Endothelial cell of umbilical vein (primary cell): ENCODE results near the gene GALNT14. TPM values are rescaled to one million over a fixed set of nuclear protein-coding genes. Genes with fewer than 3 reads are reported as not detected.

Experiments
- BruUV-seq: library from RNA; stranded (reverse); fragments of 400-500 nt; replicated peaks from 2 replicates; lab custom pipeline; 2021; lab: Mats Ljungman, UMichigan
- CTCF ChIA-PET: fragments of 300-600, 350-600 bp; sonication (Branson Sonifier 250); formaldehyde crosslinking; loops from one replicate; lab custom pipeline; 2021; ENCODE audit warnings: antibody characterized with exemption, inconsistent platforms; lab: Charles Lee
- POLR2A ChIA-PET: fragments of 300-600, 350-600 bp; sonication (Branson Sonifier 250); formaldehyde crosslinking; loops from one replicate; lab custom pipeline; 2021; ENCODE audit warnings: antibody characterized with exemption, inconsistent platforms; lab: Charles Lee
- DNase-seq: peaks from one replicate; pipeline ENCODE4 v3.0.0-alpha.2; 2011; ENCODE audit warnings: low read depth, low spot score
- FAIRE-seq: peaks from 2 replicates; lab custom pipeline; 2011; peaks lifted over from hg19 to GRCh38; lab: Jason Lieb, UNC
- H2AFZ ChIP-seq: 2 replicates; pipeline ENCODE4 v1.6.0; 2012; ENCODE audit warnings: low read depth, low read length, control low read depth, inconsistent platforms
- H3K27ac ChIP-seq: 2 replicates; pipeline ENCODE4 v1.5.1; 2011; ENCODE audit warnings: low read depth, mild to moderate bottlenecking, control low read depth, low read length, moderate library complexity; ENCODE audit not compliant: insufficient read depth
- H3K27me3 ChIP-seq, 2 experiments: 2 replicates each; pipeline versions ENCODE4 v1.6.0 to v1.6.1; 2011; ENCODE audit warnings: low read length in 2 of 2, mixed read lengths in 1 of 2; ENCODE audit not compliant: control insufficient read depth in 2 of 2, insufficient read depth in 2 of 2
- H3K36me3 ChIP-seq, 2 experiments: 2 replicates in 1 of 2; 3 replicates in 1 of 2; pipeline ENCODE4 v1.5.1; 2011; ENCODE audit warnings: low read length in 2 of 2, mild to moderate bottlenecking in 1 of 2, moderate library complexity in 1 of 2; ENCODE audit not compliant: control insufficient read depth in 2 of 2, insufficient read depth in 2 of 2; ENCODE audit errors: extremely low read depth in 1 of 2
- H3K4me1 ChIP-seq: 3 replicates; pipeline ENCODE4 v1.5.1; 2011; ENCODE audit warnings: mild to moderate bottlenecking, low read length; ENCODE audit not compliant: control insufficient read depth, insufficient read depth; ENCODE audit errors: extremely low read depth
- H3K4me2 ChIP-seq: 2 replicates; pipeline ENCODE4 v1.6.1; 2011; ENCODE audit warnings: low read length, control low read depth, mixed read lengths; ENCODE audit not compliant: insufficient read depth
- H3K4me3 ChIP-seq, 3 experiments: fragments of 200-600 bp in 1 of 3; sonication (generic), shearing (Covaris generic) in 1 of 3; replicated peaks in 1 of 3; 2 replicates each; pipeline ENCODE4 v1.5.1; 2011 to 2016; ENCODE audit warnings: control low read depth in 3 of 3, low read length in 3 of 3, mild to moderate bottlenecking in 2 of 3, inconsistent platforms in 1 of 3, low read depth in 1 of 3, moderate library complexity in 1 of 3; ENCODE audit not compliant: insufficient read depth in 1 of 3
- H3K79me2 ChIP-seq: 2 replicates; pipeline ENCODE4 v1.6.0; 2012; ENCODE audit warnings: low read length, inconsistent platforms; ENCODE audit not compliant: control insufficient read depth, insufficient read depth
- H3K9ac ChIP-seq: replicated peaks from 2 replicates; pipeline ENCODE3; 2011; ENCODE audit warnings: low read length, control low read depth; ENCODE audit not compliant: insufficient read depth; ENCODE audit errors: extremely low read depth
- H3K9me1 ChIP-seq: replicated peaks from 3 replicates; pipeline ENCODE4 v1.6.0; 2011; ENCODE audit warnings: mild to moderate bottlenecking, low read length; ENCODE audit not compliant: control insufficient read depth, insufficient read depth; ENCODE audit errors: extremely low read depth
- H3K9me3 ChIP-seq: replicated peaks from 2 replicates; pipeline ENCODE4 v1.5.1; 2012; ENCODE audit warnings: low read length, inconsistent platforms; ENCODE audit not compliant: control insufficient read depth, insufficient read depth
- H4K20me1 ChIP-seq: replicated peaks from 2 replicates; pipeline ENCODE3; 2011; ENCODE audit warnings: mild to moderate bottlenecking, low read length; ENCODE audit not compliant: control insufficient read depth, insufficient read depth; ENCODE audit errors: extremely low read depth
- EZH2 ChIP-seq: IDR thresholded peaks from 2 replicates; pipeline ENCODE4 v1.6.1; 2012; ENCODE audit warnings: borderline replicate concordance, low read depth, mild to moderate bottlenecking, moderate library complexity, low read length, inconsistent platforms; ENCODE audit not compliant: severe bottlenecking
- FOS ChIP-seq: IDR thresholded peaks from 2 replicates; pipeline ENCODE4 v1.6.1; 2011; ENCODE audit warnings: mild to moderate bottlenecking, low read length, moderate library complexity, borderline replicate concordance; ENCODE audit not compliant: insufficient read depth
- GATA2 ChIP-seq: IDR thresholded peaks from 2 replicates; pipeline ENCODE4 v1.7.0; 2011; ENCODE audit warnings: low read depth, mild to moderate bottlenecking, moderate library complexity, mixed read lengths, low read length; ENCODE audit not compliant: insufficient read length, insufficient read depth
- JUN ChIP-seq: IDR thresholded peaks from 2 replicates; pipeline ENCODE4 v1.6.1; 2011; ENCODE audit warnings: borderline replicate concordance, low read depth; ENCODE audit not compliant: insufficient read length, insufficient read depth
- MYC ChIP-seq: IDR thresholded peaks from one replicate; pipeline ENCODE4 v1.6.1; 2011; ENCODE audit warnings: mild to moderate bottlenecking, low read depth, low read length
- POLR2A ChIP-seq: IDR thresholded peaks from 2 replicates; pipeline ENCODE4 v1.6.1; 2012; ENCODE audit warnings: low read depth, mild to moderate bottlenecking, control low read depth, low read length
- POLR2AphosphoS5 ChIP-seq: IDR thresholded peaks from 2 replicates; pipeline ENCODE4 v1.6.1; 2012; ENCODE audit warnings: low read depth, mild to moderate bottlenecking, control low read depth, low read length, moderate library complexity; ENCODE audit not compliant: insufficient read depth
- dilution Hi-C: fragments of 300-500 bp; cut with MboI; formaldehyde crosslinking; loops from one replicate; pipeline ENCODE4 v1.15.0; 2019; ENCODE audit warnings: low sequenced_read_pairs; ENCODE audit not compliant: extremely low pct_ligation_motif_present
- intact Hi-C: fragments of 100-400 bp; cut with micrococcal nuclease; formaldehyde crosslinking; loops from one replicate; pipeline ENCODE4 v1.10.0; 2022
- polyA plus RNA-seq, 4 experiments: library from polyadenylated mRNA; depleted of rRNA in 3 of 4; stranded (reverse) in 3 of 4; unstranded in 1 of 4; fragments of >200 nt; gene quantifications; 2 replicates each; pipeline versions ENCODE4 v1.2.1 to v1.2.3, GENCODE V29; 2011 to 2012; ENCODE audit warnings: missing spikeins in 1 of 4
- total RNA-seq: library from RNA; stranded (reverse); gene quantifications from 2 replicates; pipeline ENCODE4 v1.2.3, GENCODE V29; 2021
- TF ChIP-seq, protein P1 (sequence below), 2 donors: IDR thresholded peaks; 1 replicate in 1 of 2; 2 replicates in 1 of 2; pipeline ENCODE4 v1.5.1; 2011; ENCODE audit warnings: low read length in 2 of 2, mild to moderate bottlenecking in 2 of 2, moderate library complexity in 2 of 2, control low read depth in 1 of 2, inconsistent platforms in 1 of 2, low read depth in 1 of 2; ENCODE audit not compliant: insufficient read depth in 1 of 2; ENCODE audit errors: extremely low read depth in 1 of 2
- TF ChIP-seq, protein P2 (sequence below): IDR thresholded peaks from 2 replicates; pipeline ENCODE4 v1.6.1; 2011; ENCODE audit not compliant: insufficient read depth, insufficient read length

The GALNT14 gene
- total and polyA plus RNA-seq, 2 donors (not counting 3 experiments of a cell fraction or from before 2014, with no cell fraction given), result 0.04 to 0.40 TPM

DNA sequence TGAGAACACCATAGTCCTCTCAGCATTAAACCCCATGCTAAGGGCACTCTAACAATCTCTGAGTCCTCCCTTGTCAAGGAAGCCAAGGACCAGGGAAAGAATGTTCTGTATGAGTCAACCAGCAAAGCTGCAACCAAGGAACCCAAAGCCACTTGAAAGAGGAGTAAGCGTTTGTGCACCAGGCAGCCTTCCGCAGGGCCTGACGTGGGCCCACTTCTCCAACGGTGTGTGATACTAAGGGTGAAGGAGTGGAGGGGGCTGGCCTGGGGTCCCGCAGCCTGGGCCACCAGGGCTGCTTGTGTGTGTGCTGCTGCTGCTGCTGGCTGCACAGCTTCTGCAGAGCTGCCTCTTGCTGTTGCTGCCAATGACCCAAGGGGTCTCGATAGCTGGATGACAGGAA, 30.1 kb upstream of the GALNT14 start:
- intact Hi-C loops, result no loop called here
- Histone ChIP-seq H3K27ac (no peak overlapping the region), H3K4me2 (no peak overlapping the region), H4K20me1 (no peaks in the 10 kb centered on the region), H3K27me3 (no peaks in the 10 kb centered on the region), H3K36me3 (no peaks in the 10 kb centered on the region), H2AFZ (no peak overlapping the region), H3K9me1 (no peaks in the 10 kb centered on the region), H3K9me3 (no peaks in the 10 kb centered on the region), H3K4me1 (no peaks in the 10 kb centered on the region), H3K79me2 (no peaks in the 10 kb centered on the region), H3K9ac (no peak overlapping the region), H3K4me3 (no peak overlapping the region)
- CTCF ChIA-PET, result interaction anchor here (1.0 to 1.5 kb wide), 4 partner anchors 165 to 1003 kb away, joined by 3 to 5 read pairs (median 4); no protein-coding TSS in a partner anchor
- no TSS peak for BruUV-seq
- FAIRE-seq, result no peak
- dilution Hi-C loops, result no loop called here
- no peak for DNase-seq
- TF ChIP-seq POLR2AphosphoS5, result no peak
- TF ChIP-seq POLR2A, result no peak
- TF ChIP-seq, protein P1, sequence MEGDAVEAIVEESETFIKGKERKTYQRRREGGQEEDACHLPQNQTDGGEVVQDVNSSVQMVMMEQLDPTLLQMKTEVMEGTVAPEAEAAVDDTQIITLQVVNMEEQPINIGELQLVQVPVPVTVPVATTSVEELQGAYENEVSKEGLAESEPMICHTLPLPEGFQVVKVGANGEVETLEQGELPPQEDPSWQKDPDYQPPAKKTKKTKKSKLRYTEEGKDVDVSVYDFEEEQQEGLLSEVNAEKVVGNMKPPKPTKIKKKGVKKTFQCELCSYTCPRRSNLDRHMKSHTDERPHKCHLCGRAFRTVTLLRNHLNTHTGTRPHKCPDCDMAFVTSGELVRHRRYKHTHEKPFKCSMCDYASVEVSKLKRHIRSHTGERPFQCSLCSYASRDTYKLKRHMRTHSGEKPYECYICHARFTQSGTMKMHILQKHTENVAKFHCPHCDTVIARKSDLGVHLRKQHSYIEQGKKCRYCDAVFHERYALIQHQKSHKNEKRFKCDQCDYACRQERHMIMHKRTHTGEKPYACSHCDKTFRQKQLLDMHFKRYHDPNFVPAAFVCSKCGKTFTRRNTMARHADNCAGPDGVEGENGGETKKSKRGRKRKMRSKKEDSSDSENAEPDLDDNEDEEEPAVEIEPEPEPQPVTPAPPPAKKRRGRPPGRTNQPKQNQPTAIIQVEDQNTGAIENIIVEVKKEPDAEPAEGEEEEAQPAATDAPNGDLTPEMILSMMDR (IDR thresholded peaks at IDR 0.05; ENCODE audit: extremely low read depth in 1 of 2, insufficient read depth in 1 of 2, low read depth in 1 of 2, low read length in 2 of 2), result no peak
- no peak for TF ChIP-seq EZH2
- TF ChIP-seq, protein P2, sequence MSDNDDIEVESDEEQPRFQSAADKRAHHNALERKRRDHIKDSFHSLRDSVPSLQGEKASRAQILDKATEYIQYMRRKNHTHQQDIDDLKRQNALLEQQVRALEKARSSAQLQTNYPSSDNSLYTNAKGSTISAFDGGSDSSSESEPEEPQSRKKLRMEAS, result no peak
- no peak for TF ChIP-seq FOS
- no peak for TF ChIP-seq GATA2
- TF ChIP-seq MYC, result no peak
- TF ChIP-seq JUN, result no peak
- POLR2A ChIA-PET, result no interaction called here
